K562 treated with DMSO at 1 percent for 12 hours (cell line): ENCODE data around the gene ICAM5. TPM values are rescaled to one million over a fixed set of nuclear protein-coding genes. Genes with fewer than 3 reads are reported as not detected.

Experiments
- total RNA-seq: library from RNA; unstranded; fragments of 300-600 nt; gene quantifications from 2 replicates; pipeline ENCODE4 v1.2.3, GENCODE V29; 2022; ENCODE audit not compliant: insufficient read depth

The ICAM5 gene, protein sequence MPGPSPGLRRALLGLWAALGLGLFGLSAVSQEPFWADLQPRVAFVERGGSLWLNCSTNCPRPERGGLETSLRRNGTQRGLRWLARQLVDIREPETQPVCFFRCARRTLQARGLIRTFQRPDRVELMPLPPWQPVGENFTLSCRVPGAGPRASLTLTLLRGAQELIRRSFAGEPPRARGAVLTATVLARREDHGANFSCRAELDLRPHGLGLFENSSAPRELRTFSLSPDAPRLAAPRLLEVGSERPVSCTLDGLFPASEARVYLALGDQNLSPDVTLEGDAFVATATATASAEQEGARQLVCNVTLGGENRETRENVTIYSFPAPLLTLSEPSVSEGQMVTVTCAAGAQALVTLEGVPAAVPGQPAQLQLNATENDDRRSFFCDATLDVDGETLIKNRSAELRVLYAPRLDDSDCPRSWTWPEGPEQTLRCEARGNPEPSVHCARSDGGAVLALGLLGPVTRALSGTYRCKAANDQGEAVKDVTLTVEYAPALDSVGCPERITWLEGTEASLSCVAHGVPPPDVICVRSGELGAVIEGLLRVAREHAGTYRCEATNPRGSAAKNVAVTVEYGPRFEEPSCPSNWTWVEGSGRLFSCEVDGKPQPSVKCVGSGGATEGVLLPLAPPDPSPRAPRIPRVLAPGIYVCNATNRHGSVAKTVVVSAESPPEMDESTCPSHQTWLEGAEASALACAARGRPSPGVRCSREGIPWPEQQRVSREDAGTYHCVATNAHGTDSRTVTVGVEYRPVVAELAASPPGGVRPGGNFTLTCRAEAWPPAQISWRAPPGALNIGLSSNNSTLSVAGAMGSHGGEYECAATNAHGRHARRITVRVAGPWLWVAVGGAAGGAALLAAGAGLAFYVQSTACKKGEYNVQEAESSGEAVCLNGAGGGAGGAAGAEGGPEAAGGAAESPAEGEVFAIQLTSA
- total RNA-seq, result 16.8 and 26.7 TPM in 2 replicates

DNA sequence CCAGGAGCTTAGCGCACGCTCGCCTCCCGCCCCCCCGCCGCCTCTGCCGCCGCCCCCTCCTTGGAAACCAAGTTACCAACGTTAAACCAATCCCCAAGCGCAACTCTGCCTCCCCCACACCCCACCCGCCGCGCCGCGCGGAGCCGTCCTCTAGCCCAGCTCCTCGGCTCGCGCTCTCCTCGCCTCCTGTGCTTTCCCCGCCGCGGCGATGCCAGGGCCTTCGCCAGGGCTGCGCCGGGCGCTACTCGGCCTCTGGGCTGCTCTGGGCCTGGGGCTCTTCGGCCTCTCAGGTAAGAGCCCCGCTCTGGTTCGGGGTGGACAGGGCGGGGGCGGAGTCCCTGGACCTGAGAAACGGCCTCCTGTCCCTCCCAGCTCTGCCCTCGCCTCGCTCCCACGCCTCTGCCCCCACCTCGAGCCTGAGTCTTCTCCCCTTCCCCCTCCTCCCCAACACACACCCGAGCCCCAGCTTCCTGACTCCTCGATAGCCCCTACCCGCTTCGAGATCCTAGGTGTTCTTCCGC lies at the start of gene ICAM5:
TSS of gene ICAM5 (plus strand) at position 117 of the 521 bp plus-strand sequence. CDS start at position 209, 92 bp downstream.

DNA sequence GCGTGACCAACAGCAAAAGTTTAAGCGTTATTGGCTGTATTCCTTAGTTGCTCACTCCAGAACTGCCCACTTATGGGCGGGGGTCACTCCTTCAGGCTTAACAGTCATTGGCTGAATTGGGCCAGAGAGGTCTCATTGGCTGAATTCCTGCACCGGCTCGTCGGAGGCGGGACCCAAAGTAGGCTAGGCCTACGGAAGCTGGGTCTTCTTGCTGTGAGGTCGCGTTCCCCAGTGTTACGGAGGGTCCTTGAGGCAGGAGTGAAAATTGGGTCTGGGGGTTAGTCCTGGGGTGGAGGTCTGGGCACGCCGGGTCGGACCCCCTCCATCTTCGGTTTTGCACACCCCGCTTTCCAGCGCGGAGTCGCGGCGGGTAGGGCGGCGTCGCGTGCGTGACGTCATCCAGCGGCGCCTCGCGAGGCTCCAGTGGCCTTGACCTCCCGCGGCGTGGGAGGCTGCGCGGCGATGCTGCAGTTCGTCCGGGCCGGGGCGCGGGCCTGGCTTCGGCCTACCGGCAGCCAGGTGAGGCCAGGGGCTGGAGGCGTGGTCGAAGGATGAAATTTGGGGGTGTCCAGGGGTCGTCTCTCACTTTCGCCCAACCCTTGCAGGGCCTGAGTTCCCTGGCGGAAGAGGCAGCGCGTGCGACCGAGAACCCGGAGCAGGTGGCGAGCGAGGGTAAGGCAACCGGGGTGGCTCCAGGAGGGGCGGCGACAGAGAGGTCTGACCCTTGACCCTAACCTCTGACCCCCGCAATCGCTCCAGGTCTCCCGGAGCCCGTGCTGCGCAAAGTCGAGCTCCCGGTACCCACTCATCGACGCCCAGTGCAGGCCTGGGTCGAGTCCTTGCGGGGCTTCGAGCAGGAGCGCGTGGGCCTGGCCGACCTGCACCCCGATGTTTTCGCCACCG lies 37.7 kb upstream of the ICAM5 start, which contains the start of gene MRPL4:
TSS of gene MRPL4 (plus strand) at position 423 of the 903 bp plus-strand sequence. CDS start at position 463, 40 bp downstream.

DNA sequence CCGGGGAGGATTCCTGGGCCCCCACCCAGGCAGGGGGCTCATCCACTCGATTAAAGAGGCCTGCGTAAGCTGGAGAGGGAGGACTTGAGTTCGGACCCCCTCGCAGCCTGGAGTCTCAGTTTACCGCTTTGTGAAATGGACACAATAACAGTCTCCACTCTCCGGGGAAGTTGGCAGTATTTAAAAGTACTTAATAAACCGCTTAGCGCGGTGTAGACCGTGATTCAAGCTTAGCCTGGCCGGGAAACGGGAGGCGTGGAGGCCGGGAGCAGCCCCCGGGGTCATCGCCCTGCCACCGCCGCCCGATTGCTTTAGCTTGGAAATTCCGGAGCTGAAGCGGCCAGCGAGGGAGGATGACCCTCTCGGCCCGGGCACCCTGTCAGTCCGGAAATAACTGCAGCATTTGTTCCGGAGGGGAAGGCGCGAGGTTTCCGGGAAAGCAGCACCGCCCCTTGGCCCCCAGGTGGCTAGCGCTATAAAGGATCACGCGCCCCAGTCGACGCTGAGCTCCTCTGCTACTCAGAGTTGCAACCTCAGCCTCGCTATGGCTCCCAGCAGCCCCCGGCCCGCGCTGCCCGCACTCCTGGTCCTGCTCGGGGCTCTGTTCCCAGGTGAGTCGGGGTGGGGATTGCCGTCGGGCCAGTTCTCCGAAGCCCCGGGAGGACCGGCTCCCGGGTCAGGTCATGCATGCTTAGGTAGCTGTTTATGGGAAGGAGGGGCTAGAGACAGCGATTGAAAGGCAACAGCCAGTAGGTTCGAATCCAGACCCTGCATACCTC lies 18.9 kb upstream of the ICAM5 start, which contains the start of gene ICAM1:
TSS of gene ICAM1 (plus strand) at position 505 of the 779 bp plus-strand sequence. CDS start at position 545, 40 bp downstream.

DNA sequence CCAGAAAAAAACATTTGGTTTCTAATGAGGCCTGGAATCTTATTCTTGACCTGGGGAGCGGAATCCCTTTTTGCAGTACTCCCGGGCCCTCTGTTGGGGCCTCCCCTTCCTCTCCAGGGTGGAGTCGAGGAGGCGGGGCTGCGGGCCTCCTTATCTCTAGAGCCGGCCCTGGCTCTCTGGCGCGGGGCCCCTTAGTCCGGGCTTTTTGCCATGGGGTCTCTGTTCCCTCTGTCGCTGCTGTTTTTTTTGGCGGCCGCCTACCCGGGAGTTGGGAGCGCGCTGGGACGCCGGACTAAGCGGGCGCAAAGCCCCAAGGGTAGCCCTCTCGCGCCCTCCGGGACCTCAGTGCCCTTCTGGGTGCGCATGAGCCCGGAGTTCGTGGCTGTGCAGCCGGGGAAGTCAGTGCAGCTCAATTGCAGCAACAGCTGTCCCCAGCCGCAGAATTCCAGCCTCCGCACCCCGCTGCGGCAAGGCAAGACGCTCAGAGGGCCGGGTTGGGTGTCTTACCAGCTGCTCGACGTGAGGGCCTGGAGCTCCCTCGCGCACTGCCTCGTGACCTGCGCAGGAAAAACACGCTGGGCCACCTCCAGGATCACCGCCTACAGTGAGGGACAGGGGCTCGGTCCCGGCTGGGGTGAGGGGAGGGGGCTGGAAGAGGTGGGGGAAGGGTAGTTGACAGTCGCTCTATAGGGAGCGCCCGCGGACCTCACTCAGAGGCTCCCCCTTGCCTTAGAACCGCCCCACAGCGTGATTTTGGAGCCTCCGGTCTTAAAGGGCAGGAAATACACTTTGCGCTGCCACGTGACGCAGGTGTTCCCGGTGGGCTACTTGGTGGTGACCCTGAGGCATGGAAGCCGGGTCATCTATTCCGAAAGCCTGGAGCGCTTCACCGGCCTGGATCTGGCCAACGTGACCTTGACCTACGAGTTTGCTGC lies 2.7 kb upstream of the ICAM5 start, which contains the start of gene ICAM4:
TSS of gene ICAM4 (plus strand) at position 153 of the 935 bp plus-strand sequence. CDS start at position 211, 58 bp downstream.

DNA sequence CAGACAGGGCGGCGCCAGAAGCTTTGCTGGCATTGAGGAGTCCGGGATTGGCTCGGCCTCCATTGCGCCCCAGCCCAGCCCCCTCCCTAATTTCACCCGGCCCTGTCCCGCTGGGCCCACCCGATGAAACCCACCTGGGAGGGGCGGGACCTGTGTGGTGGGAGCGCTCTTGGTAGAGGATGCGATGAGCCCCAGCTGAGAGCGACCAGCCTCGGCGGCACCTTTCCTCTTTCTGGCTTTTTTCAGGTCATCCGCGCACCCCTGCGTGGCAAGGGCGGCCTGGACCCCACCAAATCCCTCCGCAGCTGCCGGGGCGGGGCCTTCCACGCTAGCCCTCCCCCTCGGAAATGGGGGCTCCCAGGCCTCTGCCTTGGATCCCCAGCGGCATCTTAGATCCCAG lies 19.7 kb downstream of the ICAM5 start, which contains the start of gene ZGLP1:
TSS of gene ZGLP1 (minus strand) at position 393 of the 400 bp plus-strand sequence.

DNA sequence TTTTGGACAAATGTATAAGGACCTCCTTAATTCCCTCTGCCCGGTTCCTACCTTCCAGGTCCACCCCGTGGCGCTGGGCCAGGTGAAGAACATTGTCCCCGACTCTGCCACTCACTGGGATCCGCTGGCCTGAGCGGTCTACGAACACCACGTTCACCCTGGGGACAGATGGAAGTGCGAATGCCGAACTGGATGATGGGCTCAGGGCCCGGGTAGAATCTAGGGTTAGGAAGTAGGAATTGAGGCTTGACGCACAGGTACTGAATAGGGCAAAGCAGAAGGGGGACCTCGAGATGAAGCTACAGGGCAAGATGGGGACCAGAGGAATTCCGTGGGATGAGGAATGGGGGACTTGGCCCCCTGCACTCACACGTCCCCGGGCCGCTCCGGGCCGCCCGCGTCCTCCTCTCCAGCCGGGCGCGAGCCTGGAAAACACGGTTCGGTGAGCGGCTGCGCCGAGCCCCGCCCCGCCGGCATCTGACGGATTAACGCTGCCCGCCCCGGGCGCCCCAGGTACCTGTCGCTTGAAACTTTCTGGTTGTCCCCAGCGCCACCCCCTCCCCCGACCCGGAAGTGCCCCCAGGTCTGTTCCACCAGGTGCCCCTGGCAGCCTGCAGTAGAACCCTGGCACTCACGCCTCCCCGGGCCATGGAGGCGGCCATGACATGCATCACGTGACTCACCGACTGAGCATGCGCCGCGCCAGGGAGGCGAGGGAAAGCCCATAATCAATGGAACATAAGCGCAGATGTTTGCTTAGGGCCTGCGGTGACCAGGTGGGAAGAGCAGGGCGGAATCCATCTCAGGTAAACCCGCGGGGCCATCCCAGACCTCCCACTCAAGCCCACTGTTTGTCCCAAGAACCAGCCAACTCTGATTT lies 25.8 kb downstream of the ICAM5 start, which contains the start of gene FDX2:
TSS of gene FDX2 (minus strand) at position 681 of the 880 bp plus-strand sequence. CDS start at position 662, 19 bp downstream.

DNA sequence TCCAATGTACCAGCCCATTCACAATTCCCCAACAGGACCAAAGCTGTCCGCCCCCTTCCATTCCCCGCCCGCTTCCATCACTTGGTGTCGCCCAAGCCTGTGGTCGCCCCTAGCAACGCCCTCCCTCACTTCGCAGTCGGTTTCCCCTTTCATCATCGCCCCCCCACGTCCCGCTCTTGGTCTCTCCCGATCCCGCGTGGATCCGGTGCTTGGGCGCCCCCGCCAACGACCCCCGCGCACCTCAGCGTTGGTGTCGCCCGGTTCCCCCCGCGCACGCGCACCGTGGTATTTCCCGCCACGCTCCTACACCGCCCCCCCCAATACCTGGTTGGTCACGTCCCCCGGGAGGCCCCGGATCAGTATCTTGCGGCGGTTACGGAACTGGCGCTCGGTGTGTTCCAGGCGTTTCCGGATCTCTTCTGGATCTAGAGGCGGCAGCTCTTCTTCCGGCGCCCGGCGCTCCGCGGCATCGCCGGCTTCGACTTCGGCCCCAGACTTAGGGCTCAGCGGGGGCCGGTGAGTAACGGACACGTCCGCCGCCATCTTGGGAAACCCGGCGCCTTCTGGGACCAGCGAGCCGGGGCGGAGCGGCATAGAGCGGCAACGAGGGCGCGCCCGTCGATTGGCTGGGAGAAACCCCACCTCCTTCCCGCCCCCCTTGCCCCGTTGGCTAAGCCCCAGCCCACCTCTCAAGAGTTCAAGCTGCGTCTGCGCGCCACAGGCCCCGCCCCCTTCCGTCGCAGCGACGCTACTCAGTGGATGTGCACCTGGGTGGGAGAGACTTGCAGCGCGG lies 43.4 kb downstream of the ICAM5 start, which contains the start of gene RAVER1:
TSS of gene RAVER1 (minus strand) at position 565 of the 793 bp plus-strand sequence. CDS start at position 543, 22 bp downstream.

DNA sequence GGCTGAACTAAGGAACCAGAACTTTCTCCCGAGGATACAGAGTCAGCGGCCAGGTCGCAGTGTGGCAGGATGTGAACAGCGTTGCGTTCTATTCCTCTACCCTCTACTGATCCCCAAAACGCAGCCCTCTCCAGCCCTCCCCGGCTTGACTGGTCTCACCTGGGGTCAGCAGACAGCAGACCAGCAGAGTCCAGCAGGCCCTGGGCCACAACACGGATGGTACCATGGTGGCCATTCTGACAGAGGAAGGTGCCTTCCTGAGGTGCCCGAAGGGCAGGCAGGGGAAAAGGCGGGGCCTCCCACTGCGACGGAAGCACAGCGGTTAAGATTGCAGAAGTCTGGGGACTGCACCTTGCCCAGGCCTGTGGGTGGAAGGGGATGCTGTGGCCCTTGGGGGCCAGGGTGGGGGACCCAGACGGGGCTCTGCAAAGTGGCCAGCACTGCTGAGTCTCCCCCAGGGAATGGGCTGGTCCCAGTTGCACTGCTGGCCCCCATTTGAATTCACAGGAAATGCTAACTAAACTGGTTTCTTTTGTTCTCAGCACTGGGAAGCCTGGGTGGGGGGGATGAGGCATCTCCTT lies 49.7 kb downstream of the ICAM5 start, which contains the start of gene ICAM3:
TSS of gene ICAM3 (minus strand) at position 245 of the 581 bp plus-strand sequence. CDS start at position 235, 10 bp downstream.

Other genes with a start within 250 kb of the ICAM5 start
- gene SHFL, start 203.6 kb upstream of the ICAM5 start, total RNA-seq, result 14.6 and 24.1 TPM in 2 replicates
- gene ANGPTL6, start 187.3 kb upstream of the ICAM5 start, total RNA-seq, result 0.84 TPM in 1 of 2 replicates, not detected in the other
- gene PPAN, start 183.6 kb upstream of the ICAM5 start, total RNA-seq, result 22.9 and 29.3 TPM in 2 replicates
- 6.0 and 9.5 TPM in 2 replicates for gene P2RY11, start 178.3 kb upstream of the ICAM5 start, total RNA-seq
- gene EIF3G, start 170.1 kb upstream of the ICAM5 start, total RNA-seq, result 312 and 388 TPM in 2 replicates
- gene DNMT1, start 95.0 kb upstream of the ICAM5 start, total RNA-seq, result 95.8 and 157 TPM in 2 replicates
- 0.93 and 2.8 TPM in 2 replicates for gene S1PR2, start 58.6 kb upstream of the ICAM5 start, total RNA-seq
- gene MRPL4, start 37.7 kb upstream of the ICAM5 start, total RNA-seq, result 107 and 119 TPM in 2 replicates
- 50.8 and 121 TPM in 2 replicates for gene ICAM1, start 18.8 kb upstream of the ICAM5 start, total RNA-seq
- gene ICAM4, start 3.0 kb upstream of the ICAM5 start, total RNA-seq, result 78.4 and 98.9 TPM in 2 replicates
- gene ZGLP1, start 19.9 kb downstream of the ICAM5 start, total RNA-seq, result 6.0 and 8.0 TPM in 2 replicates
- gene FDX2, start 26.1 kb downstream of the ICAM5 start, total RNA-seq, result 27.1 and 43.9 TPM in 2 replicates
- 32.1 and 76.4 TPM in 2 replicates for gene RAVER1, start 43.6 kb downstream of the ICAM5 start, total RNA-seq
- 7.0 and 10.9 TPM in 2 replicates for gene ICAM3, start 49.7 kb downstream of the ICAM5 start, total RNA-seq
- 115 and 173 TPM in 2 replicates for gene TYK2, start 90.6 kb downstream of the ICAM5 start, total RNA-seq
- 197 and 242 TPM in 2 replicates for gene CDC37, start 113.6 kb downstream of the ICAM5 start, total RNA-seq
- gene PDE4A, start 130.6 kb downstream of the ICAM5 start, total RNA-seq, result 7.6 and 19.3 TPM in 2 replicates
- 55.0 and 67.1 TPM in 2 replicates for gene KEAP1, start 213.4 kb downstream of the ICAM5 start, total RNA-seq
- not detected in 2 replicates for gene S1PR5, start 227.5 kb downstream of the ICAM5 start, total RNA-seq